Measurements from ENCODE around the gene ZNF45. TPM values are rescaled to one million over a fixed set of nuclear protein-coding genes. Genes with fewer than 3 reads are reported as not detected.
A peak's percentile ranks its signal among the peaks of the same experiment; 100 is the strongest.

ZNF45 gene
- total RNA-seq (10 to 100 TPM; 10.0 to 11.7 TPM), polyA plus RNA-seq (15.0 TPM)

- peaks cover 3 to 7% (median 5%) of the 10 kb centered on the region in 5 donors for H3K9me3 Mint-ChIP-seq
- H3K9me3 ChIP-seq (ENCODE audit: low read length), result no peaks in the 10 kb centered on the region
- ChIA-PET CTCF (interaction anchor here (0.6 to 1.9 kb wide), 5 partner anchors 13 to 160 kb away, joined by 3 to 8 read pairs (median 3); partner anchors contain the start of genes ZNF221 and ZNF222), POLR2A (interaction anchor here (0.5 to 1.2 kb wide), 5 partner anchors 66 to 565 kb away, joined by 3 to 4 read pairs (median 4); partner anchors contain the start of genes ZNF180 and ZNF235)
- H3K4me1 ChIP-seq (ENCODE audit: insufficient read depth, low read length), result peaks cover 13% of the 10 kb centered on the region
- H3K36me3 Mint-ChIP-seq, result peaks cover 14 to 41% (median 30%) of the 10 kb centered on the region in 3 donors
- H3K4me3 Mint-ChIP-seq, result peak within 1 kb of the TSS; percentile 94 to 97 (median 97)
- peaks cover 29 to 50% (median 43%) of the 10 kb centered on the region in 3 donors for H3K4me1 Mint-ChIP-seq
- DNase-seq, result peak; percentile 78 to 89 (median 83)
- peak within 1 kb of the TSS; percentile 73 for H3K4me3 ChIP-seq (ENCODE audit: low read length)
- H3K27me3 ChIP-seq (ENCODE audit: insufficient read depth, low read length, poor library complexity, severe bottlenecking), result no peaks in the 10 kb centered on the region
- H3K27ac ChIP-seq (ENCODE audit: low read depth, low read length), result peak within 1 kb of the TSS; percentile 77
- H3K27me3 Mint-ChIP-seq, result peaks cover 3 to 4% of the 10 kb centered on the region in 2 donors
- H3K36me3 ChIP-seq (ENCODE audit: insufficient read depth, low read length), result peaks cover 18% of the 10 kb centered on the region
- peak within 1 kb of the TSS; percentile 86 to 98 (median 94) for H3K27ac Mint-ChIP-seq
These were observed at the start of gene ZNF45 for GRCh38 chr19:43934985-43935708. TSS of gene ZNF45 (minus strand) at chr19:43935282. CDS start at chr19:43922185, 13,097 bp downstream.

GRCh38 chr19:43984687-43985000, 49.6 kb upstream of the ZNF45 start:
- POLR2A ChIA-PET, result interaction anchor here (1.4 kb wide), 1 partner anchor 17 kb away, joined by 3 read pairs; no protein-coding TSS in a partner anchor
- H3K4me3 Mint-ChIP-seq, result peak overlapping the region; percentile 89 to 99 (median 98)
- H3K9me3 Mint-ChIP-seq, result peaks cover 0 to 6% (median 3%) of the 10 kb centered on the region in 5 donors
- no peak for DNase-seq
- Histone ChIP-seq H3K9me3 (ENCODE audit: low read length) (no peaks in the 10 kb centered on the region), H3K4me3 (ENCODE audit: low read length) (peak overlapping the region; percentile 92), H3K4me1 (ENCODE audit: insufficient read depth, low read length) (peaks cover 6% of the 10 kb centered on the region), H3K36me3 (ENCODE audit: insufficient read depth, low read length) (peaks cover 4% of the 10 kb centered on the region), H3K27me3 (ENCODE audit: insufficient read depth, low read length, poor library complexity, severe bottlenecking) (no peaks in the 10 kb centered on the region), H3K27ac (ENCODE audit: low read depth, low read length) (no peak overlapping the region)
- CTCF ChIA-PET, result no interaction called here
- peak overlapping the region in 7 of 8 donors; percentile 43 to 99 (median 95) for H3K27ac Mint-ChIP-seq
- H3K36me3 Mint-ChIP-seq, result peaks cover 15 to 31% (median 29%) of the 10 kb centered on the region in 3 donors
- H3K4me1 Mint-ChIP-seq, result peaks cover 15 to 26% (median 15%) of the 10 kb centered on the region in 3 donors
- no peaks in the 10 kb centered on the region for H3K27me3 Mint-ChIP-seq

GRCh38 chr19:43983912-43984686, 49.0 kb upstream of the ZNF45 start, which contains the start of gene ZNF155:
TSS of gene ZNF155 (plus strand) at chr19:43984188. CDS start at chr19:43988544, 4,356 bp downstream.
- POLR2A ChIA-PET, result interaction anchor here (1.4 kb wide), 1 partner anchor 18 kb away, joined by 3 read pairs; no protein-coding TSS in a partner anchor
- no peaks in the 10 kb centered on the region for H3K9me3 ChIP-seq (ENCODE audit: low read length)
- Mint-ChIP-seq H3K27ac (peak within 1 kb of the TSS; percentile 43 to 99 (median 95)), H3K4me1 (peaks cover 15 to 26% (median 15%) of the 10 kb centered on the region in 3 donors), H3K9me3 (peaks cover 0 to 8% (median 3%) of the 10 kb centered on the region in 5 donors), H3K4me3 (peak within 1 kb of the TSS; percentile 89 to 99 (median 98)), H3K36me3 (peaks cover 10 to 28% (median 23%) of the 10 kb centered on the region in 3 donors), H3K27me3 (no peaks in the 10 kb centered on the region)
- peak; percentile 50 to 77 (median 64) for DNase-seq
- peak within 1 kb of the TSS; percentile 92 for H3K4me3 ChIP-seq (ENCODE audit: low read length)
- H3K4me1 ChIP-seq (ENCODE audit: insufficient read depth, low read length), result peaks cover 6% of the 10 kb centered on the region
- CTCF ChIA-PET, result no interaction called here
- no peaks in the 10 kb centered on the region for H3K36me3 ChIP-seq (ENCODE audit: insufficient read depth, low read length)
- no peaks in the 10 kb centered on the region for H3K27me3 ChIP-seq (ENCODE audit: insufficient read depth, low read length, poor library complexity, severe bottlenecking)
- H3K27ac ChIP-seq (ENCODE audit: low read depth, low read length), result peak within 1 kb of the TSS; percentile 39

GRCh38 chr19:43983544-43983911, 48.4 kb upstream of the ZNF45 start:
- no peaks in the 10 kb centered on the region for H3K36me3 ChIP-seq (ENCODE audit: insufficient read depth, low read length)
- Mint-ChIP-seq H3K27ac (peak overlapping the region; percentile 39 to 86 (median 68)), H3K4me1 (peaks cover 13 to 24% (median 15%) of the 10 kb centered on the region in 3 donors), H3K9me3 (peaks cover 0 to 8% (median 5%) of the 10 kb centered on the region in 5 donors), H3K4me3 (peak overlapping the region; percentile 83 to 99 (median 95)), H3K27me3 (no peaks in the 10 kb centered on the region), H3K36me3 (peaks cover 4 to 22% (median 17%) of the 10 kb centered on the region in 3 donors)
- H3K4me1 ChIP-seq (ENCODE audit: insufficient read depth, low read length), result peaks cover 6% of the 10 kb centered on the region
- ChIA-PET CTCF (no interaction called here), POLR2A (interaction anchor here (1.4 kb wide), 1 partner anchor 18 kb away, joined by 3 read pairs; no protein-coding TSS in a partner anchor)
- no peaks in the 10 kb centered on the region for H3K27me3 ChIP-seq (ENCODE audit: insufficient read depth, low read length, poor library complexity, severe bottlenecking)
- peak overlapping the region; percentile 92 for H3K4me3 ChIP-seq (ENCODE audit: low read length)
- no peak overlapping the region for H3K27ac ChIP-seq (ENCODE audit: low read depth, low read length)
- no peak for DNase-seq
- no peaks in the 10 kb centered on the region for H3K9me3 ChIP-seq (ENCODE audit: low read length)

GRCh38 chr19:43976732-43977131, 41.6 kb upstream of the ZNF45 start:
- Mint-ChIP-seq H3K9me3 (peaks cover 26 to 61% (median 52%) of the 10 kb centered on the region in 5 donors), H3K4me3 (no peak overlapping the region), H3K36me3 (peaks cover 0 to 51% (median 8%) of the 10 kb centered on the region in 3 donors), H3K27ac (no peak overlapping the region), H3K4me1 (no peaks in the 10 kb centered on the region), H3K27me3 (peaks cover 0 to 4% of the 10 kb centered on the region in 2 donors)
- H3K9me3 ChIP-seq (ENCODE audit: low read length), result peaks cover 4% of the 10 kb centered on the region
- H3K4me1 ChIP-seq (ENCODE audit: insufficient read depth, low read length), result no peaks in the 10 kb centered on the region
- H3K27ac ChIP-seq (ENCODE audit: low read depth, low read length), result no peak overlapping the region
- ChIA-PET CTCF (no interaction called here), POLR2A (no interaction called here)
- DNase-seq, result no peak
- H3K4me3 ChIP-seq (ENCODE audit: low read length), result no peak overlapping the region
- no peaks in the 10 kb centered on the region for H3K27me3 ChIP-seq (ENCODE audit: insufficient read depth, low read length, poor library complexity, severe bottlenecking)
- H3K36me3 ChIP-seq (ENCODE audit: insufficient read depth, low read length), result no peaks in the 10 kb centered on the region

GRCh38 chr19:43966079-43966694, 31.1 kb upstream of the ZNF45 start:
- no peak overlapping the region for H3K27ac ChIP-seq (ENCODE audit: low read depth, low read length)
- ChIA-PET CTCF (interaction anchor here (1.4 kb wide), 1 partner anchor 12 kb away, joined by 5 read pairs; no protein-coding TSS in a partner anchor), POLR2A (no interaction called here)
- peaks cover 26 to 85% (median 64%) of the 10 kb centered on the region in 3 donors for H3K36me3 Mint-ChIP-seq
- H3K9me3 Mint-ChIP-seq, result peaks cover 54 to 93% (median 83%) of the 10 kb centered on the region in 5 donors
- no peaks in the 10 kb centered on the region for H3K4me1 ChIP-seq (ENCODE audit: insufficient read depth, low read length)
- no peak overlapping the region for H3K4me3 Mint-ChIP-seq
- H3K9me3 ChIP-seq (ENCODE audit: low read length), result peaks cover 23% of the 10 kb centered on the region
- H3K27ac Mint-ChIP-seq, result no peak overlapping the region
- no peak overlapping the region for H3K4me3 ChIP-seq (ENCODE audit: low read length)
- no peaks in the 10 kb centered on the region for H3K27me3 Mint-ChIP-seq
- no peaks in the 10 kb centered on the region for H3K27me3 ChIP-seq (ENCODE audit: insufficient read depth, low read length, poor library complexity, severe bottlenecking)
- peaks cover 6% of the 10 kb centered on the region for H3K36me3 ChIP-seq (ENCODE audit: insufficient read depth, low read length)
- no peaks in the 10 kb centered on the region for H3K4me1 Mint-ChIP-seq
- no peak for DNase-seq

GRCh38 chr19:43960411-43960810, 25.3 kb upstream of the ZNF45 start:
- no peak overlapping the region for H3K4me3 Mint-ChIP-seq
- ChIA-PET CTCF (no interaction called here), POLR2A (no interaction called here)
- no peaks in the 10 kb centered on the region for H3K4me1 Mint-ChIP-seq
- peaks cover 34 to 79% (median 60%) of the 10 kb centered on the region in 5 donors for H3K9me3 Mint-ChIP-seq
- H3K9me3 ChIP-seq (ENCODE audit: low read length), result no peaks in the 10 kb centered on the region
- H3K27ac ChIP-seq (ENCODE audit: low read depth, low read length), result no peak overlapping the region
- no peak for DNase-seq
- no peak overlapping the region for H3K27ac Mint-ChIP-seq
- peaks cover 10 to 79% (median 45%) of the 10 kb centered on the region in 3 donors for H3K36me3 Mint-ChIP-seq
- no peaks in the 10 kb centered on the region for H3K27me3 Mint-ChIP-seq
- H3K36me3 ChIP-seq (ENCODE audit: insufficient read depth, low read length), result no peaks in the 10 kb centered on the region
- no peak overlapping the region for H3K4me3 ChIP-seq (ENCODE audit: low read length)
- no peaks in the 10 kb centered on the region for H3K4me1 ChIP-seq (ENCODE audit: insufficient read depth, low read length)
- no peaks in the 10 kb centered on the region for H3K27me3 ChIP-seq (ENCODE audit: insufficient read depth, low read length, poor library complexity, severe bottlenecking)
